SK-N-SH treated with all-trans-retinoic acid at 6 μM for 48 hours (cell line): Measurements from ENCODE around the gene CALY.

Source experiments
- ATAC-seq: fragments of 200-7000 bp; cut with Tn5 transposase; 3 replicates; pipeline ENCODE4 v1.9.1; 2020; ENCODE audit warnings: mild to moderate bottlenecking, moderate library complexity
- BACH2 ChIP-seq: fragments of 250-450 bp; sonication (Bioruptor Pico); IDR thresholded peaks from 2 replicates; pipeline ENCODE4 v1.9.0; 2021; ENCODE audit warnings: mild to moderate bottlenecking, borderline replicate concordance
- CREB5 ChIP-seq: fragments of 250-450 bp; sonication (Bioruptor Pico); IDR thresholded peaks from 2 replicates; pipeline ENCODE4 v1.5.1; 2020; ENCODE audit warnings: low read depth, mild to moderate bottlenecking, moderate library complexity
- ESRRG ChIP-seq: fragments of 250-450 bp; sonication (Bioruptor Pico); IDR thresholded peaks from 2 replicates; pipeline ENCODE4 v1.6.1; 2021; ENCODE audit warnings: mild to moderate bottlenecking
- GLIS3 ChIP-seq: fragments of 250-450 bp; sonication (Bioruptor Pico); IDR thresholded peaks from 2 replicates; pipeline ENCODE4 v1.5.0; 2020; ENCODE audit warnings: mild to moderate bottlenecking, moderate library complexity
- OSR1 ChIP-seq: fragments of 250-450 bp; sonication (Bioruptor Pico); IDR thresholded peaks from 2 replicates; pipeline ENCODE4 v1.8.0; 2022; ENCODE audit warnings: moderate library complexity, mild to moderate bottlenecking, inconsistent platforms
- PATZ1 ChIP-seq: fragments of 250-450 bp; sonication (Bioruptor Pico); IDR thresholded peaks from 2 replicates; pipeline ENCODE4 v1.8.0; 2020; ENCODE audit warnings: mild to moderate bottlenecking, moderate library complexity, borderline replicate concordance
- POU6F1 ChIP-seq: fragments of 250-450 bp; sonication (Bioruptor Pico); IDR thresholded peaks from 2 replicates; pipeline ENCODE4 v1.8.0; 2021; ENCODE audit warnings: low read depth, mild to moderate bottlenecking, moderate library complexity, borderline replicate concordance
- PPARA ChIP-seq: fragments of 250-450 bp; sonication (Bioruptor Pico); IDR thresholded peaks from 2 replicates; pipeline ENCODE4 v1.5.0; 2020; ENCODE audit warnings: mild to moderate bottlenecking, borderline replicate concordance
- RARB ChIP-seq: fragments of 250-450 bp; sonication (Bioruptor Pico); IDR thresholded peaks from 2 replicates; pipeline ENCODE4 v1.8.0; 2021; ENCODE audit warnings: mild to moderate bottlenecking, moderate library complexity
- TCF4 ChIP-seq: fragments of 250-450 bp; sonication (Bioruptor Pico); IDR thresholded peaks from 2 replicates; pipeline ENCODE4 v1.8.0; 2021; ENCODE audit warnings: mild to moderate bottlenecking, moderate library complexity, borderline replicate concordance
- TSHZ2 ChIP-seq: fragments of 250-450 bp; sonication (Bioruptor Pico); IDR thresholded peaks from 2 replicates; pipeline ENCODE4 v1.5.0; 2020; ENCODE audit warnings: mild to moderate bottlenecking, moderate library complexity
- ZC3H10 ChIP-seq: fragments of 250-450 bp; sonication (Bioruptor Pico); IDR thresholded peaks from 2 replicates; pipeline ENCODE4 v1.5.1; 2021; ENCODE audit warnings: mild to moderate bottlenecking, moderate library complexity
- ZNF70 ChIP-seq: fragments of 450-650 bp; formaldehyde crosslinking; IDR thresholded peaks from 2 replicates; pipeline ENCODE4 v1.5.0; 2020; ENCODE audit warnings: mild to moderate bottlenecking, moderate library complexity
- ZNF8 ChIP-seq: fragments of 450-650 bp; formaldehyde crosslinking; IDR thresholded peaks from 2 replicates; pipeline ENCODE4 v1.5.0; 2020; ENCODE audit warnings: mild to moderate bottlenecking, moderate library complexity
- TF ChIP-seq, protein P1 (sequence below): fragments of 250-450 bp; sonication (Bioruptor Pico); IDR thresholded peaks from 2 replicates; pipeline ENCODE4 v1.5.1; 2021; ENCODE audit warnings: mild to moderate bottlenecking, moderate library complexity

The CALY gene

DNA sequence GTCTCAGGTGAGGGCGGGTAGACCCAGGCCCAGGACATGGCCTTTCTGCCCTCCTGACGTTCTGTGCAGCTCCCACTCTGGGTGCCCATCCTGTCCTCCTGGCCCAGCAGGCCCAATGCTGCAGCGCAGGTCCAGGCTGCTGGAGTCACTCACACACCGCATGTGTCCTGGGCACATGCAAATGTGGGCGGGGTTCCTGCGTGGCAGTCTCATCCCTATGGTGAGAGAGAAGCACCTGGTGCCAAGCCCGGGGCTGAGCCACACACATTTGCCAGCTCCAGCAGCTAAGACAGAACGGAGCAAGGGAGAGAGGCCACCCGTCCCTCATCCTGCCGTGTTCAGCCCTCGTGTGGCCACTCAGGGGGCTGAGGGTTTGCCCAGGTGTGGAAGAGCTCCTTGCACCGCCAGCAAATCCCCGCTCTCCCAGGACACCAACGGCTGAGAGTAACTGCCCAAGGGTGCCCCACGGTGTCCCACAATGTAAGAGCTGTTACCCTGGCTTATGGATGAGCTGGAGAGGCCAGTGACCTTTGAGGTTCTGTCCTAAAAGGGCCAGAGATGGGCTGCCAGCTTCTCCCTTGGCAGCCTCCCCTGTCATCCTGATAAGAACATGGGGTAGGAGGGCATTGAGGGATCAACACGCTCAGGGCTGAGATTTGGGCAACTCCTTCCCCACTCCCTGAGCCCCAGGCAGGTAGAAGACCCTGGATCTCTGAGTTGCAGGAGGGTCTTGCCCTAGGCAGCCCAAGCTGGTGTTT lies 16.7 kb upstream of the CALY start:
- no peak for TF ChIP-seq TCF4 (CRISPR knock-in tag)
- TF ChIP-seq, protein P1, sequence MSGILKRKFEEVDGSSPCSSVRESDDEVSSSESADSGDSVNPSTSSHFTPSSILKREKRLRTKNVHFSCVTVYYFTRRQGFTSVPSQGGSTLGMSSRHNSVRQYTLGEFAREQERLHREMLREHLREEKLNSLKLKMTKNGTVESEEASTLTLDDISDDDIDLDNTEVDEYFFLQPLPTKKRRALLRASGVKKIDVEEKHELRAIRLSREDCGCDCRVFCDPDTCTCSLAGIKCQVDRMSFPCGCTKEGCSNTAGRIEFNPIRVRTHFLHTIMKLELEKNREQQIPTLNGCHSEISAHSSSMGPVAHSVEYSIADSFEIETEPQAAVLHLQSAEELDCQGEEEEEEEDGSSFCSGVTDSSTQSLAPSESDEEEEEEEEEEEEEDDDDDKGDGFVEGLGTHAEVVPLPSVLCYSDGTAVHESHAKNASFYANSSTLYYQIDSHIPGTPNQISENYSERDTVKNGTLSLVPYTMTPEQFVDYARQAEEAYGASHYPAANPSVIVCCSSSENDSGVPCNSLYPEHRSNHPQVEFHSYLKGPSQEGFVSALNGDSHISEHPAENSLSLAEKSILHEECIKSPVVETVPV: no peak
- no peak for TF ChIP-seq PPARA (CRISPR knock-in tag)
- TF ChIP-seq RARB (CRISPR knock-in tag): no peak
- TF ChIP-seq CREB5 (CRISPR knock-in tag): no peak
- TF ChIP-seq ESRRG (CRISPR knock-in tag): no peak
- ATAC-seq: no peak

DNA sequence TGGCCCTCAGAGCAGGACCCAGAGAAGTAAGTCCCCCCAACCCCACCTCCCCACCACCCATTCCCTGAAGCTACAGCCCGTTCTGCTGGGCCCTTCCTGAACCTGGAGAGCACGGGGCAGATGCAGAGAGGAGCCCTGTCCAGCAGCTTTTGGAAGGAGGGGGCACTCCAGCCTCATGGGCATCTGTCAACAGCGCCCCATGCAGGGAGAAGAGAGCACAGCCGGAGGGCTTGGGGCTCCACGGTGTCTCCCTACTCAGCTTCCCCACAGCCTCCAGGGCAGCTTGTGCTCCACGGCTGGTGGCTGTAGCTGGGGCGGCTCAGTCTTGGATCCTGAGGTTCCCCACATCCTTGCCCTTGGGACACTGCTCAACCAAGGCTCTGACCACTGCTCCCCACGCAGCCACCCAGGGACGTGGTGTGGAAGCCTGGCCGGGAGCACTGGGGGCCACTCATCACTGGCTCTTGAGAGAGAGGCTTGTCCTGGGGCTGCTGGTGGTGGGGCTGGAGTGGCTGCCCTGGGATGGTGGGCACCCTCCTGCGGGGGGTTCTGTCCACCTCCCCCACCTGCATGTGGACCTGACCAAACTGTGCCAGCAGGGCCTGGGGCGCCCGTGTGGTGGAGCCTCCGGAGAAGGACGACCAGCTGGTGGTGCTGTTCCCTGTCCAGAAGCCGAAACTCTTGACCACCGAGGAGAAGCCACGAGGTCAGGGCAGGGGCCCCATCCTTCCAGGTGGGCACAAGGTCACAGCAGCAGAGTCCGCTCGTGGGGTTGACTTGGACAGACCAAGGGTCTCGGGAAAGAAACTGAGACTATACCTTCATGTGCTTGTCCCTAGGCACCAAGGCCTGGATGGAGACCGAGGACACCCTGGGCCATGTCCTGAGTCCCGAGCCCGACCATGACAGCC lies 15.0 kb upstream of the CALY start:
- no peak for TF ChIP-seq CREB5 (CRISPR knock-in tag)
- no peak for TF ChIP-seq ZNF70 (CRISPR knock-in tag)
- no peak for TF ChIP-seq ESRRG (CRISPR knock-in tag)
- no peak for TF ChIP-seq ZC3H10
- no peak for TF ChIP-seq ZNF8 (CRISPR knock-in tag)
- TF ChIP-seq TSHZ2 (CRISPR knock-in tag): no peak
- TF ChIP-seq PATZ1 (CRISPR knock-in tag): no peak
- TF ChIP-seq TCF4 (CRISPR knock-in tag): no peak
- no peak for TF ChIP-seq BACH2 (CRISPR knock-in tag)

GRCh38 chr10:133350950-133351329 lies 14.2 kb upstream of the CALY start:
- TF ChIP-seq OSR1 (CRISPR knock-in tag) (no peak), TSHZ2 (CRISPR knock-in tag) (no peak), POU6F1 (CRISPR knock-in tag) (no peak), GLIS3 (CRISPR knock-in tag) (no peak)
- TF ChIP-seq, all 23 proteins: peak for 0
- ATAC-seq: peak; percentile 13

More for the DNA sequence above, 15.0 kb upstream of the CALY start:
- peak; percentile 10 for ATAC-seq
